GM18499 (cell line): ENCODE measurements around the gene MSL3B.

Experiments
- ATAC-seq: cut with Tn5 transposase; IDR thresholded peaks from one replicate; pipeline ENCODE4 v1.9.1; 2021; ENCODE audit warnings: moderate number of reproducible peaks; ENCODE audit not compliant: insufficient read depth, unreplicated experiment

MSL3B gene

DNA sequence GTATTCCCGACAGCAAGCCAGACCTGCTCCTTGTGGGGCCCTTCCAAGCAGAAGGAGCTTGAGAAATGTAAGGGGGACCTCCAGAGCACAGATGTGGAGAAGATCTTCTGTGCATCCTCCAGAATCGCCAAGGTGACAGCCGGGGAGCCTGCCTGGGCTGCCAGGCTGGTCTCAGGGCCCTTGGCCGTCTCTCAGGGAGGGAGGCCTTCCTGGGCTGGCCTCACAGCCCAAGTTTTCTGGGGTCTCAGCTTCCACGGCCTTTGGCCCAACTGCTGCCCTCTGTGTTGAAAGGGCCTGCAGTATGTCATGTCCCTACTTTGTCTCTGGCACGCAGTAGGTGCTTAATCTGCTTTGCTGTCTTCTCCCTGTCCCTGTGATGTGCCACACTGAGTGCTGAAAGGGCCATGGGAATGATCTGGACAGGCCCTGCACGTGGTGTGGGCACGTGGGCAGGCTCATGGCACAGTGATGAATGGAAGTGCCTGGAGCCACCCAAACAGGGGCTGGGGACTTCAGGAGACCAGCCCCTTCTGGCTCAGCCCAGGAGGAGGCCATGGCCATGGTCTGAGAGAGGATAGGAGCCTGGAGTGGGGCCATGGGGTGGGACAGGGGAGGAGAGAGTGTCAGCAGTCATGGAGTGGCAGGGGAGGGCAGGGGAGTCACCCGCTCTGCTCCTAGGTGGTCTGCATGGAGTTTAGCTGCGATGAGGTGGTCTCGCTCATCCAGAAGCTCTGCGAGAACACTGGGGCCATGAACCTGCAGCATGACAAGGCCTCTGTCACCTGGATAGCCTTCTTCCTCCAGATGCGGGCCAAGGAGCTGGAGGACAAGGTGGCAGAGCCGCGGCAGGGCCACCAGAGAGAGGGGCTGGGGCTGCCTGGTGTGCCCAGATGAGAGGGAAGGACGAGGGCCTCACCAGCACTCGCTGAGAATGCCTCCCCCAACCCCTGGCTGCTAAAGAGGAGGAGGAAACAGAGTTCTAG is 49.3 kb downstream of the MSL3B start:
- no peak for ATAC-seq

- no peak for ATAC-seq
Observed at GRCh38 chr2:233817995-233818638, 50.1 kb downstream of the MSL3B start.

GRCh38 chr2:233817361-233817911 is 50.8 kb downstream of the MSL3B start:
- no peak for ATAC-seq

- ATAC-seq: no peak
Observed at GRCh38 chr2:233816771-233817170, 51.4 kb downstream of the MSL3B start.

DNA sequence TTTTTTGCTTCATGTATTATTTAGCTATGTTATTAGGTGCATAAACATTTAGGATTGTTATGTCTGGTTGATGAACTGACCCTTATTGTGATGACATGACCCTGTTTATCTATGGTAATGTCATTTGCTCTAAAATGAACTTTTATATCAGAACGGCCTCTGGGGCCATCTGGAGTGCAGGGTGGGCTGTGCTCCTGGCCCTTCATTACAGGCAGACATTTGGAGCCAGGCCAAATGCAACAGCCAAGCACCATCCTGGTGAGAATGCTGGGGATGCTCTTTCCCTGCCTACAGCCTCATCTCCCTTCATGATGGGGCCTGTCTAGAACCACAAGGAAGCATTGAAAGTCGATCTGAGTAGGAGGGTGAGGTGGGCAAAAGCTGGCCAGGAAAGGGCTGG is 51.9 kb downstream of the MSL3B start:
- ATAC-seq: no peak

GRCh38 chr2:233815861-233816260 is 52.3 kb downstream of the MSL3B start:
- ATAC-seq: no peak
